ENCODE data around the gene SCYGR7.

Gene SCYGR7

DNA sequence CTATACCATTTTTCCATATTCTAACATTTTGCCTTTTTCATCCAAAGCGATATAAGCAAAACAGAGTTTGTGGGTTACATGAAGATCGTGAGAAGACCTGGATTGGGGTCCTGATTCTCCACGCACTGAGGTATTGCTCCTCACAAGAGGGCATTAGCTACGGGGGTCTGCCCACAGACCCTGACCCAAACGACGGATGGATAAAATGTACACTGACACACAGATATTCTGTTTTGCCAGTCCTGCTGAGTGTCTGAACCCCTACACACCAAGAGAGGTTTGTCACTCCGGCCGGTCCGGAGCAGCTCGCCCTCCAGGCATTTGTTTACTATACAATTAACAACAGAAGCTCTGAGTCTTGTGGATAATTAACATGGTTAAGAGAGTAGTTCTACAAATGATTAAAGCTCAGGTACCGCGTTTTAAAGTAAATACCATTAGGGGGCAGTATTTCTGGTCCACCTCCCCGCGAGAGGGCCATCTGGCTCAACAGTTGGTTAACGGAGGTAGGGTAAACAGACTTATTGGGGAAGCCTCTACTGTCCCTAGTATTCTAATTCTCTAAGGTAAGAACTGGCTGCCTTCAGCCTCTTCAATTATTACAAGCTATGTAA, 46.0 kb downstream of the SCYGR7 start:
- no peak overlapping the region for H3K27ac ChIP-seq (ENCODE audit: low read depth, low read length)
- no peak overlapping the region for H3K4me3 ChIP-seq (ENCODE audit: low read depth in 1 of 5, low read length in 5 of 5)
- H3K9me3 ChIP-seq (ENCODE audit: control insufficient read depth in 5 of 5, low read length in 5 of 5) = no peaks in the 10 kb centered on the region
- H3K4me1 ChIP-seq (ENCODE audit: control insufficient read depth in 5 of 5, insufficient read depth in 5 of 5, low read length in 5 of 5) = no peaks in the 10 kb centered on the region
- H3K36me3 ChIP-seq (ENCODE audit: control insufficient read depth in 5 of 5, insufficient read depth in 5 of 5, low read length in 5 of 5) = no peaks in the 10 kb centered on the region
- H3K27me3 ChIP-seq (ENCODE audit: control insufficient read depth in 5 of 5, insufficient read depth in 4 of 5, low read length in 5 of 5) = no peaks in the 10 kb centered on the region
- H3K9ac ChIP-seq (ENCODE audit: low read length in 5 of 5) = no peak overlapping the region

GRCh38 chr2:227774895-227775842, 47.0 kb downstream of the SCYGR7 start:
- Histone ChIP-seq H3K9ac (ENCODE audit: low read length in 5 of 5) (no peak overlapping the region), H3K9me3 (ENCODE audit: control insufficient read depth in 5 of 5, low read length in 5 of 5) (no peaks in the 10 kb centered on the region), H3K27ac (ENCODE audit: low read depth, low read length) (no peak overlapping the region), H3K36me3 (ENCODE audit: control insufficient read depth in 5 of 5, insufficient read depth in 5 of 5, low read length in 5 of 5) (no peaks in the 10 kb centered on the region), H3K4me3 (ENCODE audit: low read depth in 1 of 5, low read length in 5 of 5) (no peak overlapping the region), H3K4me1 (ENCODE audit: control insufficient read depth in 5 of 5, insufficient read depth in 5 of 5, low read length in 5 of 5) (no peaks in the 10 kb centered on the region), H3K27me3 (ENCODE audit: control insufficient read depth in 5 of 5, insufficient read depth in 4 of 5, low read length in 5 of 5) (no peaks in the 10 kb centered on the region)
